Measurements from ENCODE around the gene PTN. TPM values are rescaled to one million over a fixed set of nuclear protein-coding genes. Genes with fewer than 3 reads are reported as not detected.

Gene PTN
- total RNA-seq: 0.07 TPM in 1 of 2 replicates, not detected in the other

GRCh38 chr7:137343281-137343841 lies at the start of gene PTN:
Gene PTN, minus strand, starts transcription at chr7:137343733. Its CDS starts 88,760 bp downstream, at chr7:137254973.

Data from mammary microvascular endothelial cell (primary cell).